Peyer's patch (tissue), 4 donors: ENCODE measurements around the gene NCKAP5. TPM values are rescaled to one million over a fixed set of nuclear protein-coding genes. Genes with fewer than 3 reads are reported as not detected.

ENCODE experiments used
- DNase-seq, 3 donors: peaks; one replicate each; pipeline ENCODE4 v3.0.0-alpha.2; 2017 to 2019
- H3K27ac ChIP-seq, 4 donors: fragments of 200-600 bp; sonication (generic); one replicate each; pipeline ENCODE4 v1.5.1; 2016 to 2019
- H3K27me3 ChIP-seq, 2 donors: fragments of 200-600 bp; sonication (generic); one replicate each; pipeline ENCODE4 v1.5.1; 2019
- H3K36me3 ChIP-seq, 3 donors: fragments of 200-600 bp; sonication (generic); one replicate each; pipeline ENCODE4 v1.5.1; 2016 to 2019
- H3K4me1 ChIP-seq, 4 donors: fragments of 200-600 bp; sonication (generic); one replicate each; pipeline ENCODE4 v1.5.1; 2016 to 2019
- H3K4me3 ChIP-seq, 4 donors: fragments of 200-600 bp; sonication (generic); 1 replicate in 3 of 4; 2 replicates in 1 of 4; pipeline ENCODE4 v1.5.1; 2016 to 2019; ENCODE audit warnings: mild to moderate bottlenecking in 1 of 4
- H3K9me3 ChIP-seq, 4 donors: fragments of 200-600 bp; sonication (generic); one replicate each; pipeline ENCODE4 v1.5.1; 2016 to 2019; ENCODE audit warnings: mild to moderate bottlenecking in 1 of 4
- POLR2A ChIP-seq, 2 donors: fragments of 450-650 bp; IDR thresholded peaks; one replicate each; pipeline ENCODE4 v1.5.1; 2017; ENCODE audit warnings: antibody characterized with exemption in 2 of 2, mild to moderate bottlenecking in 2 of 2, moderate library complexity in 2 of 2
- total RNA-seq, 4 donors: library from RNA; depleted of rRNA; stranded (reverse); fragments of >200 nt; gene quantifications; one replicate each; pipeline ENCODE4 v1.1.0, GENCODE V29; 2016
- TF ChIP-seq, protein P1 (sequence below), 6 experiments: fragments of 450-650 bp in 4 of 6; fragments of 200-600 bp in 2 of 6; sonication (generic) in 1 of 6; IDR thresholded peaks; one replicate each; pipeline ENCODE4 v1.5.1; 2017 to 2019; ENCODE audit warnings: antibody characterized with exemption in 6 of 6, mild to moderate bottlenecking in 3 of 6, moderate library complexity in 1 of 6

NCKAP5 gene
- total RNA-seq, 4 donors from 2014 or later = 9.1 to 28.5 (median 22.5) TPM

GRCh38 chr2:133316557-133316956 is 251.7 kb downstream of the NCKAP5 start:
- Histone ChIP-seq H3K27me3 (no peaks in the 10 kb centered on the region), H3K9me3 (peaks cover 0 to 4% (median 0%) of the 10 kb centered on the region in 4 donors), H3K4me3 (no peak overlapping the region), H3K4me1 (no peaks in the 10 kb centered on the region), H3K36me3 (no peaks in the 10 kb centered on the region), H3K27ac (no peak overlapping the region)
- no peak for DNase-seq
- TF ChIP-seq POLR2A (IDR thresholded peaks at IDR 0.05) = no peak
- TF ChIP-seq, protein P1, sequence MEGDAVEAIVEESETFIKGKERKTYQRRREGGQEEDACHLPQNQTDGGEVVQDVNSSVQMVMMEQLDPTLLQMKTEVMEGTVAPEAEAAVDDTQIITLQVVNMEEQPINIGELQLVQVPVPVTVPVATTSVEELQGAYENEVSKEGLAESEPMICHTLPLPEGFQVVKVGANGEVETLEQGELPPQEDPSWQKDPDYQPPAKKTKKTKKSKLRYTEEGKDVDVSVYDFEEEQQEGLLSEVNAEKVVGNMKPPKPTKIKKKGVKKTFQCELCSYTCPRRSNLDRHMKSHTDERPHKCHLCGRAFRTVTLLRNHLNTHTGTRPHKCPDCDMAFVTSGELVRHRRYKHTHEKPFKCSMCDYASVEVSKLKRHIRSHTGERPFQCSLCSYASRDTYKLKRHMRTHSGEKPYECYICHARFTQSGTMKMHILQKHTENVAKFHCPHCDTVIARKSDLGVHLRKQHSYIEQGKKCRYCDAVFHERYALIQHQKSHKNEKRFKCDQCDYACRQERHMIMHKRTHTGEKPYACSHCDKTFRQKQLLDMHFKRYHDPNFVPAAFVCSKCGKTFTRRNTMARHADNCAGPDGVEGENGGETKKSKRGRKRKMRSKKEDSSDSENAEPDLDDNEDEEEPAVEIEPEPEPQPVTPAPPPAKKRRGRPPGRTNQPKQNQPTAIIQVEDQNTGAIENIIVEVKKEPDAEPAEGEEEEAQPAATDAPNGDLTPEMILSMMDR (IDR thresholded peaks at IDR 0.05) = no peak

GRCh38 chr2:133315280-133315679 is 253.0 kb downstream of the NCKAP5 start:
- Histone ChIP-seq H3K4me1 (no peaks in the 10 kb centered on the region), H3K27me3 (no peaks in the 10 kb centered on the region), H3K4me3 (no peak overlapping the region), H3K27ac (no peak overlapping the region), H3K9me3 (peaks cover 0 to 4% (median 0%) of the 10 kb centered on the region in 4 donors), H3K36me3 (no peaks in the 10 kb centered on the region)
- DNase-seq = no peak
- TF ChIP-seq, protein P1 (IDR thresholded peaks at IDR 0.05) = no peak
- no peak for TF ChIP-seq POLR2A (IDR thresholded peaks at IDR 0.05)

DNA sequence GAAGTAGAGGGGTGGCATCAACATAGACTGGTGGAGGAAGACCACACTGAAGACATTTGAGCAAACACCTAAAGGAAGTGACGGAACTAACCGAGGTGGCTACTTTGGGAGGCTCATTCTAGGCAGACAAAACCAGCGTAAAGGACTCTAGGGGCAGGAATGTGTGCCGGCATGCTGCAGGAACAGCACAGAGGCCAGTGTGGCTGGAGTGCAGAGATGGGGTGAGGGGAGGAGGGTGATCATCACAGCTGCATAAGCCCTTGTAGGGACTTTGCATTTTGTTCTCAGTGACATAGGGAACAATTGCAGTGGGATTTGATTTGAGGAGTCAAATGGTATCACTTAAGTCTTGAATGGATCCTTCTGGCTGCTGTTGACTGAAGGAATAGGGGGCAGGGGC is 253.5 kb downstream of the NCKAP5 start:
- Histone ChIP-seq H3K4me1 (no peaks in the 10 kb centered on the region), H3K27ac (no peak overlapping the region), H3K27me3 (no peaks in the 10 kb centered on the region), H3K4me3 (no peak overlapping the region), H3K9me3 (peaks cover 0 to 4% (median 0%) of the 10 kb centered on the region in 4 donors), H3K36me3 (no peaks in the 10 kb centered on the region)
- no peak for DNase-seq
- TF ChIP-seq, protein P1 (IDR thresholded peaks at IDR 0.05) = no peak
- TF ChIP-seq POLR2A (IDR thresholded peaks at IDR 0.05) = no peak

- no peak for DNase-seq
- Histone ChIP-seq H3K4me1 (no peaks in the 10 kb centered on the region), H3K27me3 (no peaks in the 10 kb centered on the region), H3K9me3 (no peaks in the 10 kb centered on the region), H3K36me3 (no peaks in the 10 kb centered on the region), H3K27ac (no peak overlapping the region), H3K4me3 (no peak overlapping the region)
- TF ChIP-seq, protein P1 (IDR thresholded peaks at IDR 0.05) = no peak
- no peak for TF ChIP-seq POLR2A (IDR thresholded peaks at IDR 0.05)
Observed at GRCh38 chr2:133312038-133312729, 256.1 kb downstream of the NCKAP5 start.

DNA sequence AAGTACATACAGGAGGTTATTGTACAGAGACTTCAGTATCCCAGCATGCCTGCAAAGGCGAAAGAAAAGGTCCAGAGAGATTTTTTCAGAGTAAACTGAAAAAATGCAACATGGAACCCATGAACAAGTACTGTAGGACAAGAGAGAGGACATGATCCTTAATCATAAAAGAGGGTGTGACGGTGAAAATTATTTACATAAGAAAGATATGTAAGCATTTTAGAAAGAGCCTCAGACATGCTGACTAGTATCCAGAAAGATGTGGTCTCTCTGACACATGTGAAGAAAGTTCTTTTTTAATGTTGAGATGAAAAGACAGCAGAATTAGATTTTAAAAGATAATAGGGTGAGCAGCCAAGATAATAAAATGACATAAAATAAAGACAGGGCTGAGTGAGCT is 262.0 kb downstream of the NCKAP5 start:
- Histone ChIP-seq H3K4me1 (no peaks in the 10 kb centered on the region), H3K9me3 (no peaks in the 10 kb centered on the region), H3K36me3 (no peaks in the 10 kb centered on the region), H3K27ac (no peak overlapping the region), H3K4me3 (no peak overlapping the region), H3K27me3 (no peaks in the 10 kb centered on the region)
- TF ChIP-seq, protein P1 (IDR thresholded peaks at IDR 0.05) = no peak
- no peak for TF ChIP-seq POLR2A (IDR thresholded peaks at IDR 0.05)
- no peak for DNase-seq
